WTC11 (cell line): ENCODE results near the gene TWIST2.

Source experiments
- ATF3 ChIP-seq: sonication (generic); formaldehyde crosslinking; conservative IDR thresholded peaks from 2 replicates; pipeline ENCODE4 v1.8.1; 2022; ENCODE audit warnings: mild to moderate bottlenecking, missing genetic modification reagents
- CTCF ChIP-seq: fragments of 200-600 bp; IDR thresholded peaks from 2 replicates; pipeline ENCODE4 v1.8.0; 2022; ENCODE audit warnings: antibody characterized with exemption
- NFE2L1 ChIP-seq: sonication (generic); formaldehyde crosslinking; IDR thresholded peaks from 2 replicates; pipeline ENCODE4 v1.8.1; 2023; ENCODE audit warnings: missing genetic modification reagents
- NFYB ChIP-seq: sonication (generic); formaldehyde crosslinking; conservative IDR thresholded peaks from 2 replicates; pipeline ENCODE4 v1.8.0; 2022; ENCODE audit warnings: low read depth, missing genetic modification reagents

GRCh38 chr2:238864207-238865014 is 16.5 kb downstream of the TWIST2 start:
- TF ChIP-seq ATF3 (CRISPR knock-in tag) (no peak), CTCF (no peak), NFYB (CRISPR knock-in tag) (no peak), NFE2L1 (no peak)
